GM12878 (cell line): ENCODE measurements around the gene CCDC3. TPM values are rescaled to one million over a fixed set of nuclear protein-coding genes. Genes with fewer than 3 reads are reported as not detected.

Experiments used
- ATAC-seq: fragments of 200-7000 bp; cut with Tn5 transposase; 3 replicates; pipeline ENCODE4 v1.9.1; 2020; ENCODE audit warnings: mild to moderate bottlenecking, moderate library complexity
- BruUV-seq: library from RNA; stranded (reverse); fragments of 400-500 nt; replicated peaks from 2 replicates; lab custom pipeline; 2021; lab: Mats Ljungman, UMichigan
- CTCF ChIA-PET: fragments of 300-600 bp; sonication (Branson Sonifier 250); formaldehyde crosslinking; extraction: SDS; loops from one replicate; lab custom pipeline; 2021; ENCODE audit warnings: inconsistent platforms; lab: Yijun Ruan, JAX
- POLR2A ChIA-PET: fragments of 350-600 bp; formaldehyde crosslinking; extraction: SDS; loops from one replicate; lab custom pipeline; 2021; ENCODE audit warnings: inconsistent platforms; lab: Charles Lee
- RAD21 ChIA-PET: fragments of 300-600 bp; sonication (Branson Sonifier 250); formaldehyde crosslinking; loops from one replicate; lab custom pipeline; 2023; ENCODE audit warnings: antibody characterized with exemption; ENCODE audit not compliant: unreplicated experiment; lab: Charles Lee
- SMC1A ChIA-PET: fragments of 300-600 bp; sonication (Branson Sonifier 250); formaldehyde crosslinking; loops from one replicate; lab custom pipeline; 2023; ENCODE audit not compliant: unreplicated experiment, uncharacterized antibody; lab: Charles Lee
- DNase-seq: peaks from one replicate; pipeline ENCODE4 v3.0.0-alpha.2; 2011; ENCODE audit warnings: low read depth, low spot score
- FAIRE-seq: peaks from 3 replicates; lab custom pipeline; 2011; peaks lifted over from hg19 to GRCh38; lab: Jason Lieb, UNC
- H2AFZ ChIP-seq: 2 replicates; pipeline ENCODE4 v1.6.0; 2011; ENCODE audit warnings: low read depth, low read length, control low read depth; ENCODE audit not compliant: control insufficient read depth
- H3K27ac ChIP-seq: 2 replicates; pipeline ENCODE4 v1.5.1; 2011; ENCODE audit warnings: control low read depth; ENCODE audit not compliant: control insufficient read depth, insufficient read depth
- H3K27me3 ChIP-seq, 2 experiments: replicated peaks in 1 of 2; 2 replicates each; pipeline versions ENCODE4 v1.6.0 to v1.6.1; 2011; ENCODE audit warnings: low read length in 1 of 2; ENCODE audit not compliant: control insufficient read depth in 2 of 2, insufficient read depth in 2 of 2
- H3K36me3 ChIP-seq, 2 experiments: 2 replicates each; pipeline ENCODE4 v1.5.1; 2011; ENCODE audit warnings: low read length in 1 of 2; ENCODE audit not compliant: control insufficient read depth in 2 of 2, insufficient read depth in 2 of 2
- H3K4me1 ChIP-seq: 2 replicates; pipeline ENCODE4 v1.6.1; 2011; ENCODE audit warnings: mild to moderate bottlenecking, low read length, moderate library complexity, mixed read lengths; ENCODE audit not compliant: control insufficient read depth, insufficient read depth
- H3K4me2 ChIP-seq: 2 replicates; pipeline ENCODE4 v1.6.0; 2011; ENCODE audit warnings: control low read depth; ENCODE audit not compliant: control insufficient read depth, insufficient read depth
- H3K4me3 ChIP-seq: fragments of 200-600 bp; sonication (generic); 2 replicates; pipeline ENCODE4 v1.5.1; 2016
- H3K79me2 ChIP-seq: 2 replicates; pipeline ENCODE4 v1.6.0; 2011; ENCODE audit warnings: low read length; ENCODE audit not compliant: control insufficient read depth, insufficient read depth
- H3K9ac ChIP-seq: 2 replicates; pipeline ENCODE4 v1.8.0; 2011; ENCODE audit warnings: low read length, control low read depth, mixed read lengths; ENCODE audit not compliant: control insufficient read depth, insufficient read depth
- H3K9me3 ChIP-seq: replicated peaks from 3 replicates; pipeline ENCODE4 v1.5.1; 2011; ENCODE audit warnings: mild to moderate bottlenecking, low read length; ENCODE audit not compliant: control insufficient read depth, insufficient read depth
- H4K20me1 ChIP-seq: 2 replicates; pipeline ENCODE4 v1.6.0; 2011; ENCODE audit not compliant: control insufficient read depth, insufficient read depth
- CHD2 ChIP-seq: IDR thresholded peaks from 2 replicates; pipeline ENCODE4 v1.6.1; 2011; ENCODE audit warnings: low read depth, low read length, improper control_type of control experiment, borderline replicate concordance
- ETV6 ChIP-seq, 2 experiments: fragments of 450-650 bp in 1 of 2; IDR thresholded peaks in 1 of 2; conservative IDR thresholded peaks in 1 of 2; 2 replicates each; pipeline ENCODE4 v1.6.1; 2014; ENCODE audit warnings: antibody characterized with exemption in 1 of 2, borderline replicate concordance in 1 of 2, low read depth in 1 of 2, mild to moderate bottlenecking in 1 of 2, moderate library complexity in 1 of 2
- EZH2 ChIP-seq: IDR thresholded peaks from 2 replicates; pipeline ENCODE4 v1.6.1; 2012; ENCODE audit warnings: low read depth, mild to moderate bottlenecking, control low read depth, inconsistent platforms, low read length, borderline replicate concordance; ENCODE audit not compliant: control insufficient read depth
- FOXM1 ChIP-seq: IDR thresholded peaks from 2 replicates; pipeline ENCODE4 v1.6.1; 2012; ENCODE audit warnings: low read depth, mild to moderate bottlenecking, inconsistent platforms, low read length, moderate library complexity
- IRF5 ChIP-seq: fragments of 450-650 bp; IDR thresholded peaks from 2 replicates; pipeline ENCODE4 v1.6.1; 2017; ENCODE audit warnings: borderline replicate concordance
- MEF2A ChIP-seq: IDR thresholded peaks from 2 replicates; pipeline ENCODE4 v1.6.1; 2011; ENCODE audit warnings: low read depth, mild to moderate bottlenecking, low read length, moderate library complexity; ENCODE audit not compliant: insufficient read depth
- MYC ChIP-seq: IDR thresholded peaks from 2 replicates; pipeline ENCODE4 v1.6.1; 2011; ENCODE audit warnings: mild to moderate bottlenecking, low read length, moderate library complexity, inconsistent platforms; ENCODE audit not compliant: insufficient read depth, insufficient replicate concordance, insufficient read length, severe bottlenecking
- NR2C2 ChIP-seq: IDR thresholded peaks from 2 replicates; pipeline ENCODE4 v1.6.1; 2011; ENCODE audit warnings: borderline replicate concordance, low read depth; ENCODE audit not compliant: control insufficient read depth, insufficient read length
- PRDM15 ChIP-seq: fragments of 450-650 bp; formaldehyde crosslinking; IDR thresholded peaks from 2 replicates; pipeline ENCODE4 v1.4.0; 2020; ENCODE audit warnings: mild to moderate bottlenecking, moderate library complexity
- SUPT20H ChIP-seq: IDR thresholded peaks from 2 replicates; pipeline ENCODE4 v1.6.1; 2011; ENCODE audit warnings: low read depth, mild to moderate bottlenecking, low read length, moderate library complexity, borderline replicate concordance; ENCODE audit not compliant: control insufficient read depth
- TCF7 ChIP-seq: IDR thresholded peaks from 2 replicates; pipeline ENCODE4 v1.6.1; 2014; ENCODE audit warnings: antibody characterized with exemption, borderline replicate concordance
- ZBTB4 ChIP-seq: fragments of 450-650 bp; formaldehyde crosslinking; IDR thresholded peaks from 2 replicates; pipeline ENCODE4 v1.4.0; 2022; ENCODE audit warnings: mild to moderate bottlenecking, moderate library complexity
- WGBS: methylation state at CpG from one replicate; pipeline ENCODE4 v1.1.6; 2016; ENCODE audit warnings: low lambda C conversion rate; ENCODE audit not compliant: insufficient replicate concordance, insufficient coverage; ENCODE audit errors: missing lambda C conversion rate; 5-methylcytosine and 5-hydroxymethylcytosine counted together
- in situ Hi-C: fragments of 300-500 bp; cut with MboI; formaldehyde crosslinking; loops from 9 replicates; pipeline ENCODE4 v1.14.3; 2018; ENCODE audit warnings: mixed read lengths
- intact Hi-C: fragments of 100-400 bp; cut with micrococcal nuclease; formaldehyde crosslinking; loops from one replicate; pipeline ENCODE4 v1.14.2; 2022; ENCODE audit not compliant: unreplicated experiment
- polyA plus RNA-seq, 11 experiments: library from polyadenylated mRNA; depleted of rRNA in 4 of 11; unstranded in 6 of 11; stranded (reverse) in 5 of 11; fragments of >200 nt; fragmentation: Nextera tagmentation in 4 of 11; fragmentation: Illumina TruSeq in 1 of 11; extraction: Ambion mirVana in 4 of 11; extraction: Trizol in 1 of 11; gene quantifications; 1 replicate in 1 of 11; 2 replicates in 10 of 11; pipeline versions ENCODE4 v1.2.1 to v1.2.3, GENCODE V29; 2011 to 2016; ENCODE audit warnings: inconsistent platforms in 2 of 11, missing spikeins in 2 of 11, low read depth in 1 of 11
- total RNA-seq, 4 experiments: library from RNA; depleted of rRNA in 3 of 4; stranded (reverse); fragments of >200 nt in 3 of 4; fragmentation: Illumina TruSeq in 1 of 4; extraction: Trizol in 1 of 4; gene quantifications; 2 replicates each; pipeline versions ENCODE4 v1.2.1 to v1.2.3, GENCODE V29; 2013 to 2021

Gene CCDC3
- total and polyA plus RNA-seq, 10 of the 15 experiments (the other 5 are each of a cell fraction or from before 2014, with no cell fraction given) = 0.08 TPM; not detected in 9

- TF ChIP-seq TCF7 (no peak), MYC (no peak), CHD2 (no peak), SUPT20H (no peak), EZH2 (no peak), ETV6 (conservative IDR thresholded peaks at IDR 0.05 in 1 of 2, IDR thresholded peaks at IDR 0.05 in 1 of 2; ENCODE audit: borderline replicate concordance in 1 of 2, low read depth in 1 of 2) (no peak), MEF2A (no peak), FOXM1 (no peak)
Observed at GRCh38 chr10:12906051-12906541, 95.4 kb downstream of the CCDC3 start (continued).

GRCh38 chr10:12905067-12905466 lies 96.4 kb downstream of the CCDC3 start:
- Histone ChIP-seq H3K27ac (no peak overlapping the region), H3K4me3 (no peak overlapping the region), H3K36me3 (no peaks in the 10 kb centered on the region), H3K9ac (no peak overlapping the region), H4K20me1 (no peaks in the 10 kb centered on the region), H3K9me3 (no peaks in the 10 kb centered on the region), H2AFZ (no peak overlapping the region), H3K4me2 (no peak overlapping the region), H3K79me2 (no peaks in the 10 kb centered on the region), H3K27me3 (0 out of 4 replicates have a peak, but pooled peaks cover 0 to 1% of the 10 kb centered on the region in 2 experiments), H3K4me1 (no peaks in the 10 kb centered on the region)
- no peak for FAIRE-seq
- 14% methylated on average over 5 of the region's 5 CpGs for WGBS
- no TSS peak for BruUV-seq
- ChIA-PET POLR2A (no interaction called here), SMC1A (no interaction called here), RAD21 (no interaction called here), CTCF (interaction anchor here (0.7 to 1.4 kb wide), 7 partner anchors 12 to 196 kb away, joined by 3 to 5 read pairs (median 3); partner anchors contain the start of gene OPTN)
- in situ Hi-C loops (loop anchor here (10.0 kb wide), 1 partner anchor 690 kb away; no protein-coding TSS in a partner anchor), intact Hi-C loops (loop anchor here (10.0 kb wide), 1 partner anchor 120 kb away; no protein-coding TSS in a partner anchor)
- ATAC-seq = no peak
- no peak for DNase-seq
- no peak for TF ChIP-seq NR2C2
- no peak for TF ChIP-seq IRF5
- no peak for TF ChIP-seq SUPT20H
- no peak for TF ChIP-seq PRDM15
- TF ChIP-seq ZBTB4 (CRISPR knock-in tag) = no peak
